ENCODE measurements around the gene DGKD. TPM values are rescaled to one million over a fixed set of nuclear protein-coding genes. Genes with fewer than 3 reads are reported as not detected.

Gene DGKD
- total RNA-seq, 4 donors from 2014 or later = 67.7 to 195 (median 125) TPM

DNA sequence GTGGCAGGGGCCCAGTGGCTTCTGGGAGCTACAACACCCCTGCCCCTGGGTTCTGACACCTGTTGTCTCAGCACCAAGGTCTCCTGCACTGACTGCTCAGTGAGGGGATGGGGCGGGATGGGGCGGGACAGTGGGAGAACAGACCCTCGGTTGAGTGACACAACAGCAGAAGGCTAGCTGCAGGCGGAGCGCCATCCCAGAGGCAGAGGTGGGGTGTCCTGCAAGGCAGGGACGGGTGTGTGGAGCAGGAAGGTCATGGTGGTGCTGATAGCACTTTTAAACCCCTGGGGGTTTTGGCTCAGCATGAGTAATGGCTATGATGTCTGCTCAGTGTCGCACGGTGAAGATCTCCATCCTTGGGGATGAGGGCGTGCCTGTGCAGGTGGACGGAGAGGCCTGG, 105.1 kb downstream of the DGKD start:
- Histone ChIP-seq H3K9me3 (no peaks in the 10 kb centered on the region), H3K27ac (no peak overlapping the region), H3K4me3 (no peak overlapping the region), H3K27me3 (no peaks in the 10 kb centered on the region), H3K36me3 (peaks cover 0 to 99% (median 0%) of the 10 kb centered on the region in 3 donors), H3K4me1 (no peaks in the 10 kb centered on the region)
- no peak for DNase-seq
- TF ChIP-seq POLR2A (IDR thresholded peaks at IDR 0.05) = no peak
- TF ChIP-seq CTCF (IDR thresholded peaks at IDR 0.05) = no peak

GRCh38 chr2:233460726-233461441, 106.6 kb downstream of the DGKD start:
- Histone ChIP-seq H3K9me3 (no peaks in the 10 kb centered on the region), H3K4me3 (no peak overlapping the region), H3K36me3 (peaks cover 0 to 97% (median 0%) of the 10 kb centered on the region in 3 donors), H3K27ac (no peak overlapping the region), H3K27me3 (no peaks in the 10 kb centered on the region), H3K4me1 (no peaks in the 10 kb centered on the region)
- no peak for DNase-seq
- TF ChIP-seq POLR2A (IDR thresholded peaks at IDR 0.05) (no peak), CTCF (IDR thresholded peaks at IDR 0.05) (peak in 1 of 6 experiments; percentile 2)

DNA sequence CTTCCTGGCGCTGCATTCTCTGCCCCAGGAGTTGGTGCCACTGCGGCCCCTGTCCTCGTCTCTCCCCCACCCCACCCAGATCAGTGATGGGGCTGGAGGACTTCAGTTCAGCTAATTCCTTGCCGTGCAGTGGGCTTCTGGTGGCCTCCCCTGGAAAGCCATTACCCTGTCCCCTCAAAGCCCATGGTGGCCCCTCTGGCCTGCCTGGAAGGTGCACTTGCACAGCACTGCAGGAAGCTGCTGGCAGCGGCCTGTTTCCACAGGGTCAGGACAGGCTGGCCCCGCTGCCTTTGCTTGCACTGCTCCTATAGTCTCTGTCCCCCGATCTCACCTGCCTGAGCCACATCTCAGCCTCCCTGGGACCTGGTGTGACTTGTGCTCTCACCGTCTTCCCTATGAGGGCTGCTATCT, 107.2 kb downstream of the DGKD start:
- H3K27ac ChIP-seq = no peak overlapping the region
- H3K36me3 ChIP-seq = peaks cover 0 to 97% (median 0%) of the 10 kb centered on the region in 3 donors
- no peak overlapping the region for H3K4me3 ChIP-seq
- TF ChIP-seq POLR2A (IDR thresholded peaks at IDR 0.05) (no peak), CTCF (IDR thresholded peaks at IDR 0.05) (no peak)
- no peaks in the 10 kb centered on the region for H3K27me3 ChIP-seq
- DNase-seq = no peak
- H3K9me3 ChIP-seq = no peaks in the 10 kb centered on the region
- no peaks in the 10 kb centered on the region for H3K4me1 ChIP-seq

DNA sequence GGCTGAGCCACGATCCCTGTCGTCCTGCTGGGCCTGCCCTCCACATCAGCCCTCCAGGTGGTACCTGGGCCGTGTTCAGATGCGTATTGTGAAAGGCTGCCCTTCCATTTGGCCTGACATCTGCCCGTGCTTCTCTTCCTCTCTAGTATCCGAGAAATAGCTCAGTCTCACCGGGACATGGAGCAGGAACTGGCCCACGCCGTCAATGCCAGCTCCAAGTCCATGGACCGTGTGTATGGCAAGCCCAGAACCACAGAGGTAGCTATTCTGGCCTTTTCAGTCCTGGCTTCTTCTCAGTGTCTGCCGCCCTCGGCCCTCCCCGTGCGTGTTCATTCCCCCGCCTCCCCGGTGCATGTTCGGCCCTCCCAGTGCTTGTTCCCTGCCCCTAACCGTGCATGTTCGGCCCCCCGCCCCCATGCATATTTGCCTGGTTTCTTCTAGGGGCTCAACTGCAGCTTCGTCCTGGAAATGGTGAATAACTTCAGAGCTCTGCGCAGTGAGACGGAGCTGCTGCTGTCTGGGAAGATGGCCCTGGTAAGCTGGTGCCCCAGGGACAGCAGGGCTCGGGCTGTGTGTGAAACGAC, 108.0 kb downstream of the DGKD start:
- Histone ChIP-seq H3K9me3 (no peaks in the 10 kb centered on the region), H3K27ac (no peak overlapping the region), H3K36me3 (peaks cover 0 to 97% (median 0%) of the 10 kb centered on the region in 3 donors), H3K4me3 (no peak overlapping the region), H3K27me3 (no peaks in the 10 kb centered on the region), H3K4me1 (no peaks in the 10 kb centered on the region)
- TF ChIP-seq CTCF (IDR thresholded peaks at IDR 0.05) (no peak), POLR2A (IDR thresholded peaks at IDR 0.05) (no peak)
- peak in 1 of 3 donors; percentile 38 for DNase-seq

DNA sequence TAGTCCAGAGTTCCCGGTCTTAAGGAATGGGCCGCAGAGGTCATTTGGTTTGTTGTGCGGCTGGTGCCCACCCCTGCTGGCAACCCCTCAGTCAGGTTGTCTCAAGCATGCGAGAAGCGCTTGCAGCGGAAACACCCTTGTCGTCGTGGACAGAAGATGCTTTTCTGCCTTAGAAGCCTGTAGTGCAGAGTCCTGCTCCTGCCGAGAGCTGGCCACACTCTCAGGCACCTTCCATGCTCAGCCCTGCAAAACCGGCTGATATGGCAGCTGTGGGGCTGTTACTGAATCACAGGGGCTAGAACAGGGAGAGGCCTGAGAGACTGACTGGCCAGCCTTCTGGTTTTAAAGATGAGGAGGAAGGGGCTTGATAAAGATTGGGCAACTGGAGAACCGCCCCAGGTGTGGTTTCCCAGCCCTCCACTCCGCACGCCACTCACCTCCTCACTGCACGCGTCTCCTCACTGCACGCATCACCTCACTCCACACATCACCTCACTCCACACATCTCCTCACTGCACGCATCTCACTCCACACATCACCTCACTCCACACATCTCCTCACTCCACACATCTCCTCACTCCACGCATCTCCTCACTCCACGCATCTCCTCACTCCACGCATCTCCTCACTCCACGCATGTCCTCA, 108.7 kb downstream of the DGKD start:
- DNase-seq = peak in 1 of 3 donors; percentile 40
- Histone ChIP-seq H3K27me3 (no peaks in the 10 kb centered on the region), H3K4me3 (no peak overlapping the region), H3K36me3 (peaks cover 0 to 97% (median 0%) of the 10 kb centered on the region in 3 donors), H3K27ac (no peak overlapping the region), H3K4me1 (no peaks in the 10 kb centered on the region), H3K9me3 (no peaks in the 10 kb centered on the region)
- TF ChIP-seq CTCF (IDR thresholded peaks at IDR 0.05) = no peak
- TF ChIP-seq POLR2A (IDR thresholded peaks at IDR 0.05) = no peak

All from Peyer's patch (tissue), 4 donors.